NCI-H2227 (cell line): Measurements from ENCODE around the gene PLXNB2.

ENCODE experiments used
- DNase-seq: peaks from one replicate; lab custom pipeline; 2025; ENCODE audit not compliant: unreplicated experiment; lab: John Stamatoyannopoulos, UW

The PLXNB2 gene

GRCh38 chr22:50253046-50253915, 54.2 kb downstream of the PLXNB2 start:
- DNase-seq: no peak

DNA sequence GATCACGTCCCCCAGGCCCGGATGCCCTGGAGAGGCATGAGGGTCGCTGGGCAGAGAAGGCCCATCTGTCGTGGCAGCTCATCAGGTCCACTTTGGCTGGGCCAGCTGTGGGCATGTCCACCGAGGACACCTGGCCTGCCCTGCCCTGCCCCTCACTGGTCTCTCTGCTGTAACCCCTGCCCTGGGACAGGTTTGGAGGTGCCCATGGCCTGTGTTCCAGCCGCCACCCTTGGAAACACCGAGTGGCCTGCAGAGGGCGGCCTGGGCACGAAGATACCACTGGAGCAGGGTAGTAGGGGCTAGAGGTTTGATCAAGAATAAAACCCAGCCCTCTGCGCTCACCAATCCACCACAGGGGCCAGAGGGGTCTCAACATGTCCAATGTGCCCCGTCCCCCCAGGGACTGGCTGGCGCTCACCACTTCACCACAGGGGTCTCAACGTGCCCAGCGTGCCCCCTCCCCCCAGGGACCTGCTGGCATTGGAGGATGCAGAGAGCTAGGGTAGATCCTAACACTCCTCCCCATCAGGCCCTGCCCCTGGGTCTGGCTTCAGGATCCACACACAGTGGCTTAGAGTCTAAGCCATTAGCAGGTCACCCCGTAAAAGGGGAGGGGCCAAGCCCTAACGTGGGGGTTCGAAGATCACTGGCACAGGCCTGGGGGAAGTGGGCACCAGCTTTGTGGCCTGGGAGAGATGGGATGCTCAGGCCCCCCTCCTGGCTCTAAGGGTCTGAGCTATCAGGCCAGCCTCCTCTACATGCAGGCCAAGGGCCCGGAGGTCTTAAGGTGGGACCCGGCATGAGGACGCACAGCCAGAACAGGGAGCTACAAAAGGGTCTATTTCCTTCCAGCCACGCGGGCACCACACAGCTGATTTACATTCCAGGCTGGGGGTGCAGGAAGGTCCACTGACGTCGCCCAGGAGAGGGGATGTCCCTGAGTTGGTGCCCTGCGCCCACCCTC, 55.1 kb downstream of the PLXNB2 start:
- peak; percentile 32 for DNase-seq

DNA sequence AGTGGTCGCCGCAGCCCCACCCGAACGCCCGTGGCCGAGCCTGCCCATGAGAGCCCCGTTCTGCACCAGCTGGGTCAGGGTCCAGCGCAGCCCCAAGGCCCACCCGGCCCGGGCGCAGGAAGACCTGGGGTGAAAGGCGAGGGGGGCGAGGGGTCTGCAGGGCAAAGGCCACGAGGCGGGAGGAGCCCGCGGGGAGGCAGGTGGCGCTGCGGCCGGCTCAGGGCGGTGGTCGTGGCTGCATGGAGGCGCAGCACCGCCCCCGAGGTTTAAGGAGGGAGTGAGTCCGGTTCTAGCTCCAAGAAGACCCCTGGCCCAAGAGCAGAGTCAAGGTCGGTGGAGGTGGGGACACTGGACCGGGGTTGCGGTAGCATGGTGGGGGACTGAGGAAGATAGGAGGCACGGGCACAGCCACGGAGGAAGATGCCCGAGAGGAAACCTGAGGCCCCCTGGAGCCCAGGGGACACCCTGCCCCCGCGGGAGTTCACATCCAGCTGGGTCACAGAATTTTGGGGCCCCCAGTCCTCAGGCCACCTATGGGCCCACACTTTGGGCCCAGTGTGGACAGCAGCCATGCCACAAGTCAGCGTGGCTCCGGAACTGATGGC, 55.9 kb downstream of the PLXNB2 start:
- no peak for DNase-seq

DNA sequence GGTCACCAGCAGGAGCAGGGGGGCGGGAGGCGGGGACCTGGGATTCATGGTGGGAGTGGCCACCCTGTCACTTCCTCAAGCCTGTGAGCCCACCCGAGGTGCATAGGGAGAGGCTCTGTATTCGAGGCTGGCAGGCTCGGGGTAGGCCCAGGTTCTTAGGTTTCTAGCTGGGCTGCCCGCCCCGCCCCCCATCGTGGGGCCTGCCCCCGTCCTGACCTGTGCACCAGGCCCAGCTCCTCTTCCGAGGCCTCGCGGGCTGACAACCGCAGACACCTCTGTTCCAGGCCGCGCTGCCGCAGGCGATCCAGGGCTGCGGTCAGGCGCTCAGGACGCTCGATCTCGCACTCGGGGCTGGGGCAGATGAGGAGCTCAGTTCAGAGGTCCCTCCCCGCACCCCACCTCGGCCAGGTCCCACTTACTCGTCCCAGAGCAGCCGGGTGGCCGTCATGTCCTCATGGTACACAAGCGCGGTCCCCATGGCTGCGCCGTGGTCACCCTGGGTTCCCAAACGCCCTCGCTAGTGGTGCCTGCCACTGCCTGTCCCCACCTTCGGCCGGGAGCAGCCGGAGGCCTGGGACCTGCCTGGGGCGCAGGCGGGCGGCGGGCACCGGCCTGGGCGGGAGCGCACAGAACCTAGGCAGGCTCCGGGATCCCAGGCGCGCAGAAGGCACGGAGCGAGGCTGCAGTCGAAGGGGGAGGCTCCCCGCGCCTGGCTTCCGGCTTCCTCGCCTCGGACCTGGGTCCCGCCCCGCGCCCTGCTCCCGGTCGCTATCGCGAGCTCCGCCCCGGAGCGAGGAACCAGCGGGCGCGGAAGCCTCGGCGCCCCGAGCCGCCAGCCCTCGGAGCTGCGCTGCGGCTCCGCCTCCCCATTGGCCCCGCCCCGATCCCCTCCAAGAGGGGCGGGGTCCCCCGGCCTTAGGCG, 56.6 kb downstream of the PLXNB2 start, which contains the start of gene HDAC10:
Gene HDAC10, minus strand, starts transcription at position 711 of the 922 bp plus-strand sequence. Its CDS starts 233 bp downstream, at position 478.
- DNase-seq: peak; percentile 91

DNA sequence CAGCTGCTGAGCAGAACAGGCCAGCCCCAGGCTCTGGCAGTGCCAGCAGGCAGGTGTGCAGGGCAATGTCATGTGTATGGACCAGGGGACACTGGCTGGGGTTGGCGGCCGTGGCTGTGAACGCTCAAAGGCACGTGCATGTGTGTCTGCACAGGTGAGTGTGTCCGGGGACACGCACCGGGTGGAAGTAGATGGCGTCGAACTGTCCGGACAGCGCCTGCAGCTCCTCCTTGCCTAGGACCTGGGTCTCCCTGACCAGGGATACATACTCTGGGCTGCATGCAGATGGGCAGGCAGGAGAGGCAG, 57.2 kb downstream of the PLXNB2 start:
- no peak for DNase-seq

- DNase-seq: no peak
Observed at GRCh38 chr22:50249341-50250248, 57.9 kb downstream of the PLXNB2 start.

DNA sequence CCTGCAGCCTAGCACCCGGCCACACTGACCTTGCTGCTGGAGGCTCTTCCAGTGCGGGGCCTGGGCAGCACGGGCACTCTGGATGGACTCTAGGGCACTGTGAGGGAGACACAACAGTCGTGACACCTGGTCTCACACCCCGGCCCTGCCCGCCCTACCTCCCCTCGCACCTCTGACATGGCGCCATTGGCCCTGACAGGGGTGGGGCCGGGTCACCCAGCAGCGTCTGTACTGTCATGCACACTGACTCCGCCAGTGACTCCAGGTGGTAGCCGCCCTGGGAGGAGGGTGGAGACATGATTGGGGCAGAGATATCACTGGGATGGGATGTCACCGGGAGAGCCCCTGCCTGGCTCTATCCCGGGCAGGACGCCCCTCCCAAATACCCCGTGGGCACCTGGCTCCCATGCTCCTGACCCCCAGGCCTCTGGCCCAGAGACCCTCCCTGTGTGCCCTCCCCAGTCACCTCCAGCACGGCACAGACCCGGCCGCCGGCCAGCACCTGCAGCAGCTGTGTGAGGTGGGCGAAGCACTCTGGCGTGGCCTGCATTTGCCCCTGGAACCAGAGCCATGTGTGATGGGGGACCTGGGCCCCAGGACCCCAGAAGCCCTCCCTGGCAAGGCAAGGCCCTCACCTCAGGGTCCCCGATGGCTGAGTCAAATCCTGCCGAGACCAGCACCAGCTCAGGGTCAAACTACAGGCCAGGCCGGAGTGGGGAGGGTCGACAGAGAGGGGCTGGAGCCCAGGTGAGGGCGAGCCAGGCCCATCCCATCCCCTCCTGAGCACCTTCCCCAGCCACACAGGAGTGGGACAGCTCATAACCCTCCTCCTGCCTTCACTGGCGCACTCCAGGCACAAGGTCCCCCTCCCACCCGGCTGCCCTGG, 59.0 kb downstream of the PLXNB2 start:
- no peak for DNase-seq

DNA sequence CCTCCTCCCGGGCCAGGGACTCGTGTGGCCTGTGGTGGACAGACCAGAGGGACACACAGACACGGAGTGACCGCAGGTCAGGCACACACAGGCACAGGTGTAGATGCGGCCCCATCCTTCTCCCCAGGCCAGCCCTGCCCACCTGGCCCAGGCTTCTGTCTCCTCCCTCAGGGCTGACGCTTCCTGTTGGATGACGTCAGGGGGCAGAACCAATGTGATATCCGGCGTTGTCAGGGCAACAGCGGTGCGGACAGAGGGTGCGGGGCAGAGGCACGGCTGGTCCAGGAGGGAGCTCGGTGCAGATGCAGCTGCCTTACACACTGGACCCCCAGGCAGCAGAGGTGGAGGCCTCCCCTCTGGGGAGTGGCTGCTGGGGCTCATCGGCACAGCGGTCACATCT, 59.7 kb downstream of the PLXNB2 start:
- DNase-seq: peak; percentile 87

- DNase-seq: no peak
Observed at GRCh38 chr22:50246242-50247175, 60.9 kb downstream of the PLXNB2 start.

DNA sequence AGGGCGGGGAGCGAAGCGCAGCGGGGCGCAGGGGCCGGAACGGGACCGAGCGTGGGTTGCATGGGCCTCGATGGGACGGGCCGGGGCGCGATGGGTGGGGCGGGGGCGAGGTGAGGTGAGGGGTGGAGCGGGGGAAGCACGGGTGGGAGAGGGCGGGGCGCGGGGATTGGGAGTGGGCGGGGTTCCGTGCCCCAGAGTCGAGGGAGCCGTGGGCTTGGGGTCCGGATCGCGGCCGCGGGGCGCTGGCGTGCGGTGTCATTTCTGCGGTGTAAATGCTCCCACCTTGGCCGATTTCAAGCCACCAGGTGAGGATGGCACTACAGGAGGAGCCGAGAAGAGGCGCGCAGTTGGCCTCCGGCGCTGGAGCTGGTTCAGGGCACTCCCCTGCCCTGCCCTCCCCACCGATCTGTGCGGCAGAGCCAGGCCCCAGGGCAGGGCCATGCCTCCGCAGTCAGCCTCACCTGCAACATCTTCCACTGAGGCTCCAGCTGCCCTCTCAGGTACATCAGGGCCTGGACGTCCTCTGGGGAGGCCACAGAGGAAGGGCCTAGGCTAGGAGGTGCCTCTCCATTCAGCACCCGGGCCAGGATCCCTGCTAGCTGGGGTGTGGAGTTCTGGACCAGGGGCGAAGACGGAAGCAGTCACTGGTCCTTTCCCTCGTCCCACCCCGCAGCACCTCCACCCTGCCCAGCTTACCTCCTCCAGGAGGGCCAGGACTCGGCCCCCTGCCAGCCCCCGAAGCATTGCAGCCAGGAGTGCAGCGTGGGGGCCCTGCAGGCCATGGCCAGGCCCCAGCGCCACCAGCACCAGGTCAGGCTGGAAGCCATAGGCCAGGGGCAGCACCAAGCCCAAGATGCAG, 62.0 kb downstream of the PLXNB2 start:
- no peak for DNase-seq

DNA sequence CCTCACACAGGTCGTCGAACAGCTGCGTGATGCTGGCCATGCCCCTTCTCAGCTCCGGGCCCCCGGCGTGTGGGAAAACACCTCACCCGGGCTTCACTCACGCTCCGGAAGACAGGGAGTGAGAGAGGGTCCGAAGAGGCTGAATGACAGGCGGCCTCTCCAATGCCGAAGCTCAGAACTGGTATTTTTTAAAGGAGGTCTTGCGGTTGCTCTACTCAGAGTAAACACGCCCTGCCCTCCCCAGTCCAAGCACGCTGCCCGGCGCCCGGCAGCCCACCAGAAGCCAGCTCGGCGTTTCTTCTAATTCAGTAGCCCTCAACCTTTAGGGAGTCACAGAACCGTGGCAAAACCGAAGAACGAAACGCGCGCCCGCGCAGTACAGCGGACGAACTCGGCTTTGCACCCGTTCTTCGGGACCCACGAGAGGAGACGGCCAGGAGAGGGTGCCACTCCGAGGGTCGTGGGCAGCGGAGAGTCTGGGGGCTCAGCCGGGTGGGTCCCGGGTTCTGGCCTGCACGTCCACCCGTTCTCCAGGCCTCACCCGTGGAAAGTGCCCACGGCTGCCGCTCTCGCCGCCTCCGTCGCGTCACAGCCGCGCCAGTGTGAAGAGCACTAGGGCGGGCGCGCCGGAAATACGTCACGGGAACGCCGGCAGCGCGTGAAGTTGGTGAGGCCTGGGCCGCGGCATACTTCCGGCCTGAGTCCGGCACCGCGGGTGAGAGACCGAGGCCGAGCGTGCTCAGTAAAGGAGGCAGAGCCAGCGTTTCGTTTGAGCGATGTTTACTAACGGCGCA, 62.8 kb downstream of the PLXNB2 start, which contains the start of gene TUBGCP6:
Gene TUBGCP6, minus strand, starts transcription at position 604 of the 794 bp plus-strand sequence. Its CDS starts 564 bp downstream, at position 40.
- peak; percentile 92 for DNase-seq

GRCh38 chr22:50243685-50244419, 63.6 kb downstream of the PLXNB2 start:
- no peak for DNase-seq

- DNase-seq: no peak
Observed at GRCh38 chr22:50242406-50242949, 65.0 kb downstream of the PLXNB2 start.

DNA sequence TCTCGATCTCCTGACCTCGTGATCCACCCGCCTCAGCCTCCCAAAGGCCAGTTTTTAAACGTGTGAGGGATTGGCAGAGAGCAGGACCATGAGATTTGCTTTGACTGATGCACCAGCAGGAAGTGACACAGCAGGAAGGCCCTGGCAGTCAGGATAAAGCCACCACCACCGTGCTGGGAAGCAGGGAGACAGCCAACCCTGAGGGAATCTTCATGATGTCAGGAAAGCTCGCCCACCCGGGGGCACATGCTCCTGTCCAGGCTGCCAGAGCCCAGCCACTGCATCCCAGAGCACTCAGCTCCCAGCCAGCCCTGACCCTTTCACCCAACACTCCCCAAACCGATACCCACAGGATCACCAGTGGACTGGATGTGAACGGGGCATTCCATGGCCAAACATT, 68.7 kb downstream of the PLXNB2 start:
- no peak for DNase-seq
